Neural crest cell (in vitro differentiated cells): ENCODE results near the gene CREB5. TPM values are rescaled to one million over a fixed set of nuclear protein-coding genes. Genes with fewer than 3 reads are reported as not detected.

Experiments used
- DNase-seq: peaks from one replicate; pipeline ENCODE4 v3.0.0; 2021; ENCODE audit warnings: low read depth, mixed read lengths, low spot score
- H3K27ac Mint-ChIP-seq: one replicate; pipeline ENCODE4 v1.8.0; 2021; ENCODE audit warnings: mild to moderate bottlenecking, mixed read lengths; ENCODE audit not compliant: unreplicated experiment
- H3K27me3 Mint-ChIP-seq: 2 replicates; pipeline ENCODE4 v1.8.0; 2021; ENCODE audit warnings: low read depth, mild to moderate bottlenecking, mixed read lengths
- H3K36me3 Mint-ChIP-seq: 2 replicates; pipeline ENCODE4 v1.8.0; 2021; ENCODE audit warnings: low read depth, mild to moderate bottlenecking, mixed read lengths
- H3K4me1 Mint-ChIP-seq: 2 replicates; pipeline ENCODE4 v1.8.0; 2021; ENCODE audit warnings: mixed read lengths
- H3K4me3 Mint-ChIP-seq: one replicate; pipeline ENCODE4 v1.8.0; 2021; ENCODE audit warnings: mild to moderate bottlenecking, mixed read lengths
- H3K9me3 Mint-ChIP-seq: 2 replicates; pipeline ENCODE4 v1.8.0; 2021; ENCODE audit warnings: mixed read lengths
- long read RNA-seq: library from polyadenylated mRNA; unstranded; transcript quantifications from one replicate; pipeline ENCODE4 v2.0.0, GENCODE V29; 2020
- total RNA-seq: library from RNA; stranded (reverse); gene quantifications from 2 replicates; pipeline ENCODE4 v1.2.1, GENCODE V29; 2021
- TF ChIP-seq, protein P1 (sequence below): fragments of 200-600 bp; sonication (generic); conservative IDR thresholded peaks from 2 replicates; pipeline ENCODE4 v1.5.0; 2021; ENCODE audit warnings: antibody characterized with exemption, mild to moderate bottlenecking

Gene CREB5
- total RNA-seq, result 6.9 and 8.3 TPM in 2 replicates
- long read RNA-seq, partial matches to known transcripts, result 1 of 8 reads
- long read RNA-seq, other reads (novel, unspliced or antisense), result 6 of 8 reads

GRCh38 chr7:28411876-28412662 lies at the start of gene CREB5:
Gene CREB5, plus strand, starts transcription at chr7:28412518. Its CDS starts 397 bp downstream, at chr7:28412915.
- peaks cover 33% of the 10 kb centered on the region for H3K4me1 Mint-ChIP-seq
- TF ChIP-seq, protein P1, sequence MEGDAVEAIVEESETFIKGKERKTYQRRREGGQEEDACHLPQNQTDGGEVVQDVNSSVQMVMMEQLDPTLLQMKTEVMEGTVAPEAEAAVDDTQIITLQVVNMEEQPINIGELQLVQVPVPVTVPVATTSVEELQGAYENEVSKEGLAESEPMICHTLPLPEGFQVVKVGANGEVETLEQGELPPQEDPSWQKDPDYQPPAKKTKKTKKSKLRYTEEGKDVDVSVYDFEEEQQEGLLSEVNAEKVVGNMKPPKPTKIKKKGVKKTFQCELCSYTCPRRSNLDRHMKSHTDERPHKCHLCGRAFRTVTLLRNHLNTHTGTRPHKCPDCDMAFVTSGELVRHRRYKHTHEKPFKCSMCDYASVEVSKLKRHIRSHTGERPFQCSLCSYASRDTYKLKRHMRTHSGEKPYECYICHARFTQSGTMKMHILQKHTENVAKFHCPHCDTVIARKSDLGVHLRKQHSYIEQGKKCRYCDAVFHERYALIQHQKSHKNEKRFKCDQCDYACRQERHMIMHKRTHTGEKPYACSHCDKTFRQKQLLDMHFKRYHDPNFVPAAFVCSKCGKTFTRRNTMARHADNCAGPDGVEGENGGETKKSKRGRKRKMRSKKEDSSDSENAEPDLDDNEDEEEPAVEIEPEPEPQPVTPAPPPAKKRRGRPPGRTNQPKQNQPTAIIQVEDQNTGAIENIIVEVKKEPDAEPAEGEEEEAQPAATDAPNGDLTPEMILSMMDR, result peak; percentile 15
- no peak for DNase-seq
- no peak within 1 kb of the TSS for H3K27ac Mint-ChIP-seq
- peaks cover 59% of the 10 kb centered on the region for H3K27me3 Mint-ChIP-seq
- H3K9me3 Mint-ChIP-seq, result no peaks in the 10 kb centered on the region
- H3K4me3 Mint-ChIP-seq, result peak within 1 kb of the TSS; percentile 95
- no peaks in the 10 kb centered on the region for H3K36me3 Mint-ChIP-seq

DNA sequence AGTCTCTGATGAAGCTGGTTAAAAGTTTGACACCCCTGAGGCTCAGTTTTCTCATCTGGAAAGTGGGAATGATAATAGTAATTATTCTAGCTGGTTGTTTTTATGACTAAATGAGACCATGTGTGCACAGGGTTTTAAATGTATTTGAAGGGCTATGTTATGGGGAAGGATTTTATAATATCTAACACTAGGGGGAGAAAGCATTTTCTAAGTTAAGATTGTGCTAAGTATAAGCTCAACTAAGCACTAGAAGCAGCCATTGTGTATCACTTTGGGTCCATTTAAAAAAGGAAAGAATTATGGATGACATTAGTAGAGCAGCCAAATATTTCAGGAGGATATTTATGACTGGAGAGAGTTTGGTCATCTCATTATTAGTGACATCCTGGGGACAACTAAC lies 49.5 kb upstream of the CREB5 start:
- no peak for DNase-seq
- H3K4me3 Mint-ChIP-seq, result no peak overlapping the region
- H3K36me3 Mint-ChIP-seq, result peaks cover 9% of the 10 kb centered on the region
- H3K4me1 Mint-ChIP-seq, result peaks cover 19% of the 10 kb centered on the region
- H3K9me3 Mint-ChIP-seq, result peaks cover 14% of the 10 kb centered on the region
- no peak overlapping the region for H3K27ac Mint-ChIP-seq
- no peaks in the 10 kb centered on the region for H3K27me3 Mint-ChIP-seq
- TF ChIP-seq, protein P1, result peak; percentile 31

GRCh38 chr7:28364082-28364481 lies 48.2 kb upstream of the CREB5 start:
- Mint-ChIP-seq H3K4me3 (no peak overlapping the region), H3K27ac (no peak overlapping the region), H3K4me1 (peaks cover 13% of the 10 kb centered on the region), H3K36me3 (peaks cover 9% of the 10 kb centered on the region), H3K9me3 (peaks cover 14% of the 10 kb centered on the region), H3K27me3 (no peaks in the 10 kb centered on the region)
- no peak for DNase-seq
- TF ChIP-seq, protein P1, result peak; percentile 52

- DNase-seq, result no peak
- no peak overlapping the region for H3K4me3 Mint-ChIP-seq
- no peaks in the 10 kb centered on the region for H3K4me1 Mint-ChIP-seq
- H3K27ac Mint-ChIP-seq, result peak overlapping the region; percentile 36
- TF ChIP-seq, protein P1, result no peak
- peaks cover 7% of the 10 kb centered on the region for H3K36me3 Mint-ChIP-seq
- no peaks in the 10 kb centered on the region for H3K27me3 Mint-ChIP-seq
- peaks cover 9% of the 10 kb centered on the region for H3K9me3 Mint-ChIP-seq
These were observed 42.8 kb upstream of the CREB5 start for GRCh38 chr7:28369523-28369922.

DNA sequence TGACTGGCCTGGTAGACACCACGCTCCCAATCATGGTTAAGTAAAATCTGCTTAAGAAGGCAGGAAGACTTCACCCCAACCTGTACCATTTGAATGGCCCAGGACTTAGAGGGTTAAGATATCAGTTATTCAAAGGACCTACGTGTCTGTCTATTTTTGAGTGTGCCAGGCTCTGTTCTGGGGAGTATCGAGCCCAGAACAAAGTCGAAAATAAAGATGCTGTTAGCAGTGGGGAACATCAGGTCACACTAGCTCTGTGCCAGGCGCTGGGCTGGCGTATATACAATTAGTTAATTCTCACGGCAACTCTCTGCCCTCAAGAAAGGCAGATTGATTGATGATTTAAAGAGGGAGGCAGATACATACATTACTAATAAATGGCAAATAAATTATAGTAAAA lies 40.5 kb upstream of the CREB5 start:
- no peaks in the 10 kb centered on the region for H3K4me1 Mint-ChIP-seq

More for the DNA sequence above, 40.5 kb upstream of the CREB5 start:
- TF ChIP-seq, protein P1, result no peak
- no peaks in the 10 kb centered on the region for H3K36me3 Mint-ChIP-seq
- no peaks in the 10 kb centered on the region for H3K9me3 Mint-ChIP-seq
- no peak overlapping the region for H3K27ac Mint-ChIP-seq
- no peak for DNase-seq
- H3K27me3 Mint-ChIP-seq, result no peaks in the 10 kb centered on the region
- H3K4me3 Mint-ChIP-seq, result no peak overlapping the region
